GM23338 (cell line): ENCODE measurements around the gene CD1C. TPM values are rescaled to one million over a fixed set of nuclear protein-coding genes. Genes with fewer than 3 reads are reported as not detected.

Experiments
- ATAC-seq: fragments of 200-7000 bp; cut with Tn5 transposase; 3 replicates; pipeline ENCODE4 v1.9.1; 2020
- DNase-seq: peaks from one replicate; pipeline ENCODE4 v3.0.0-alpha.2; 2015; ENCODE audit warnings: low spot score
- H2AFZ ChIP-seq: fragments of 200-600 bp; sonication (generic); 2 replicates; pipeline ENCODE4 v1.8.0; 2016; ENCODE audit warnings: antibody characterized with exemption, mild to moderate bottlenecking, moderate library complexity
- H3F3A ChIP-seq: fragments of 200-600 bp; sonication (generic); replicated peaks from 2 replicates; pipeline ENCODE4 v1.8.0; 2017; ENCODE audit warnings: antibody characterized with exemption, mixed run types, low read depth
- H3K27ac ChIP-seq: fragments of 200-600 bp; sonication (generic); 2 replicates; pipeline ENCODE4 v1.6.1; 2016; ENCODE audit warnings: low read depth
- H3K27me3 ChIP-seq: fragments of 200-600 bp; sonication (generic); 2 replicates; pipeline ENCODE4 v1.8.0; 2016; ENCODE audit warnings: mild to moderate bottlenecking, mixed run types, moderate library complexity; ENCODE audit not compliant: insufficient read depth
- H3K36me3 ChIP-seq: fragments of 200-600 bp; sonication (generic); 2 replicates; pipeline ENCODE4 v1.8.0; 2016; ENCODE audit warnings: mild to moderate bottlenecking; ENCODE audit not compliant: insufficient read depth
- H3K4me1 ChIP-seq: fragments of 200-600 bp; sonication (generic); 2 replicates; pipeline ENCODE4 v1.8.0; 2016; ENCODE audit warnings: mild to moderate bottlenecking, moderate library complexity; ENCODE audit not compliant: insufficient read depth
- H3K4me2 ChIP-seq: fragments of 200-600 bp; sonication (generic); 2 replicates; pipeline ENCODE4 v1.7.1; 2017; ENCODE audit warnings: mixed run types
- H3K4me3 ChIP-seq: fragments of 200-600 bp; sonication (generic); 2 replicates; pipeline ENCODE4 v1.6.1; 2016; ENCODE audit warnings: mixed run types
- H3K79me2 ChIP-seq: fragments of 200-600 bp; sonication (generic); replicated peaks from 2 replicates; pipeline ENCODE4 v1.8.0; 2017; ENCODE audit warnings: mild to moderate bottlenecking; ENCODE audit not compliant: insufficient read depth
- H3K9me2 ChIP-seq: fragments of 200-600 bp; sonication (generic); 2 replicates; pipeline ENCODE4 v1.8.0; 2017; ENCODE audit not compliant: insufficient read depth
- H4K20me1 ChIP-seq: fragments of 200-600 bp; sonication (generic); replicated peaks from 2 replicates; pipeline ENCODE4 v1.8.0; 2017; ENCODE audit warnings: mild to moderate bottlenecking; ENCODE audit not compliant: insufficient read depth
- H3K27ac Mint-ChIP-seq: 2 replicates; pipeline ENCODE4 v1.8.0; 2020; ENCODE audit warnings: inconsistent platforms, mild to moderate bottlenecking, moderate library complexity, mixed read lengths
- H3K27me3 Mint-ChIP-seq: 3 replicates; pipeline ENCODE4 v1.8.0; 2022; ENCODE audit warnings: low read depth, mild to moderate bottlenecking, moderate library complexity, mixed read lengths, inconsistent platforms; ENCODE audit not compliant: insufficient read depth, poor library complexity
- H3K36me3 Mint-ChIP-seq: 3 replicates; pipeline ENCODE4 v1.8.0; 2021; ENCODE audit warnings: low read depth, mild to moderate bottlenecking, inconsistent platforms, moderate library complexity, mixed read lengths
- H3K4me1 Mint-ChIP-seq: 3 replicates; pipeline ENCODE4 v1.8.0; 2020; ENCODE audit warnings: mild to moderate bottlenecking, inconsistent platforms, mixed read lengths
- H3K4me3 Mint-ChIP-seq: 3 replicates; pipeline ENCODE4 v1.8.0; 2021; ENCODE audit warnings: moderate library complexity, mild to moderate bottlenecking, inconsistent platforms, mixed read lengths
- H3K9me3 Mint-ChIP-seq: 3 replicates; pipeline ENCODE4 v1.8.0; 2020; ENCODE audit warnings: moderate library complexity, mild to moderate bottlenecking, inconsistent platforms, mixed read lengths
- ETS1 ChIP-seq: IDR thresholded peaks from 2 replicates; pipeline ENCODE4 v1.6.1; 2016; ENCODE audit warnings: antibody characterized with exemption
- EZH2phosphoT487 ChIP-seq: fragments of 200-600 bp; sonication (generic); IDR thresholded peaks from one replicate; pipeline ENCODE4 v1.8.1; 2018; ENCODE audit warnings: antibody characterized with exemption; ENCODE audit not compliant: unreplicated experiment
- JUNB ChIP-seq: IDR thresholded peaks from one replicate; pipeline ENCODE4 v1.6.1; 2016; ENCODE audit warnings: antibody characterized with exemption; ENCODE audit not compliant: unreplicated experiment
- NANOG ChIP-seq: IDR thresholded peaks from 2 replicates; pipeline ENCODE4 v1.6.1; 2016; ENCODE audit warnings: antibody characterized with exemption, borderline replicate concordance
- ZNF114 ChIP-seq: fragments of 250-450 bp; sonication (Bioruptor Pico); IDR thresholded peaks from 2 replicates; pipeline ENCODE4 v1.5.0; 2020; ENCODE audit warnings: mild to moderate bottlenecking, moderate library complexity
- ZNF331 ChIP-seq: fragments of 250-450 bp; sonication (Bioruptor Pico); IDR thresholded peaks from 2 replicates; pipeline ENCODE4 v1.5.0; 2020; ENCODE audit warnings: low read depth, mild to moderate bottlenecking, moderate library complexity
- ZNF462 ChIP-seq: fragments of 250-450 bp; sonication (Bioruptor Pico); IDR thresholded peaks from 2 replicates; pipeline ENCODE4 v1.5.0; 2020; ENCODE audit warnings: mild to moderate bottlenecking, moderate library complexity
- polyA plus RNA-seq: library from polyadenylated mRNA; unstranded; fragments of >200 nt; fragmentation: Nextera tagmentation; extraction: Ambion mirVana; gene quantifications from 2 replicates; pipeline ENCODE4 v1.2.1, GENCODE V29; 2016
- total RNA-seq: library from RNA; depleted of rRNA; stranded (reverse); fragments of >200 nt; shearing (Covaris generic); gene quantifications from 2 replicates; pipeline ENCODE4 v1.2.3, GENCODE V29; 2014

Gene CD1C
- total and polyA plus RNA-seq, 2 experiments from 2014 or later: not detected

GRCh38 chr1:158257888-158258287 is 31.8 kb upstream of the CD1C start (continued):
- TF ChIP-seq ZNF462 (CRISPR knock-in tag): no peak
- TF ChIP-seq ZNF331 (CRISPR knock-in tag): no peak
- no peak for TF ChIP-seq EZH2phosphoT487
- no peak for TF ChIP-seq NANOG
- no peak for TF ChIP-seq ZNF114 (CRISPR knock-in tag)
- TF ChIP-seq ETS1: no peak

GRCh38 chr1:158259117-158259516 is 30.6 kb upstream of the CD1C start:
- H3K4me3 Mint-ChIP-seq: no peak overlapping the region
- H3K27ac Mint-ChIP-seq: no peak overlapping the region
- Histone ChIP-seq H3K27ac (no peak overlapping the region), H3K27me3 (no peaks in the 10 kb centered on the region), H3K79me2 (no peaks in the 10 kb centered on the region), H3K4me1 (no peaks in the 10 kb centered on the region), H3K4me3 (no peak overlapping the region), H2AFZ (no peak overlapping the region), H3K4me2 (no peak overlapping the region), H3K36me3 (no peaks in the 10 kb centered on the region), H3F3A (no peaks in the 10 kb centered on the region), H3K9me2 (0 out of 2 replicates have a peak, but pooled peaks cover 3% of the 10 kb centered on the region), H4K20me1 (no peaks in the 10 kb centered on the region)
- H3K27me3 Mint-ChIP-seq: no peaks in the 10 kb centered on the region
- H3K9me3 Mint-ChIP-seq: no peaks in the 10 kb centered on the region
- ATAC-seq (no peak), DNase-seq (no peak)
- no peaks in the 10 kb centered on the region for H3K36me3 Mint-ChIP-seq
- H3K4me1 Mint-ChIP-seq: no peaks in the 10 kb centered on the region
- TF ChIP-seq ZNF462 (CRISPR knock-in tag): no peak
- TF ChIP-seq ETS1: no peak
- no peak for TF ChIP-seq NANOG
- TF ChIP-seq JUNB: no peak
